CD8-positive, alpha-beta memory T cell (primary cell): ENCODE measurements around the gene RIN3. TPM values are rescaled to one million over a fixed set of nuclear protein-coding genes. Genes with fewer than 3 reads are reported as not detected.

Source experiments
- CTCF ChIA-PET: fragments of 350-600 bp; sonication (Branson Sonifier 250); formaldehyde crosslinking; loops from one replicate; lab custom pipeline; 2021; ENCODE audit warnings: antibody characterized with exemption; lab: Charles Lee
- POLR2A ChIA-PET: fragments of 350-600 bp; sonication (Branson Sonifier 250); formaldehyde crosslinking; loops from one replicate; lab custom pipeline; 2021; ENCODE audit warnings: antibody characterized with exemption; lab: Charles Lee
- DNase-seq, 5 donors: peaks; one replicate each; pipeline versions ENCODE4 v3.0.0 to v3.0.0-alpha.2; 2020 to 2022; ENCODE audit warnings: mixed read lengths in 1 of 5
- H3K27ac ChIP-seq: one replicate; pipeline ENCODE4 v1.7.0; 2013; ENCODE audit warnings: low read depth, mild to moderate bottlenecking, low read length, moderate library complexity
- H3K27me3 ChIP-seq: 2 replicates; pipeline ENCODE4 v1.7.0; 2013; ENCODE audit warnings: low read length, mild to moderate bottlenecking; ENCODE audit not compliant: insufficient read depth, poor library complexity, severe bottlenecking
- H3K36me3 ChIP-seq: 2 replicates; pipeline ENCODE4 v1.7.0; 2013; ENCODE audit warnings: mild to moderate bottlenecking, low read length, moderate library complexity; ENCODE audit not compliant: insufficient read depth
- H3K4me1 ChIP-seq: 2 replicates; pipeline ENCODE4 v1.7.0; 2013; ENCODE audit warnings: mild to moderate bottlenecking, low read length, moderate library complexity; ENCODE audit not compliant: insufficient read depth
- H3K4me3 ChIP-seq: 2 replicates; pipeline ENCODE4 v1.7.0; 2013; ENCODE audit warnings: mild to moderate bottlenecking, low read length
- H3K9me3 ChIP-seq: 2 replicates; pipeline ENCODE4 v1.7.0; 2013; ENCODE audit warnings: mild to moderate bottlenecking, low read length
- H3K27ac Mint-ChIP-seq, 8 donors: one replicate each; pipeline ENCODE4 v1.8.0; 2020 to 2021; ENCODE audit warnings: mixed read lengths in 8 of 8, mild to moderate bottlenecking in 6 of 8, inconsistent platforms in 3 of 8, moderate library complexity in 3 of 8
- H3K27me3 Mint-ChIP-seq, 2 donors: one replicate each; pipeline ENCODE4 v1.8.0; 2020 to 2021; ENCODE audit warnings: mixed read lengths in 2 of 2, mild to moderate bottlenecking in 1 of 2, moderate library complexity in 1 of 2
- H3K36me3 Mint-ChIP-seq, 3 donors: one replicate each; pipeline ENCODE4 v1.8.0; 2020 to 2021; ENCODE audit warnings: mixed read lengths in 3 of 3, inconsistent platforms in 1 of 3, mild to moderate bottlenecking in 1 of 3
- H3K4me1 Mint-ChIP-seq, 3 donors: one replicate each; pipeline ENCODE4 v1.8.0; 2020 to 2021; ENCODE audit warnings: mixed read lengths in 3 of 3, inconsistent platforms in 1 of 3, mild to moderate bottlenecking in 1 of 3
- H3K4me3 Mint-ChIP-seq, 7 donors: one replicate each; pipeline ENCODE4 v1.8.0; 2020 to 2021; ENCODE audit warnings: mixed read lengths in 7 of 7, mild to moderate bottlenecking in 6 of 7, moderate library complexity in 4 of 7, inconsistent platforms in 2 of 7
- H3K9me3 Mint-ChIP-seq, 5 donors: one replicate each; pipeline ENCODE4 v1.8.0; 2020 to 2022; ENCODE audit warnings: mixed read lengths in 5 of 5, mild to moderate bottlenecking in 3 of 5, moderate library complexity in 2 of 5, inconsistent platforms in 1 of 5
- polyA plus RNA-seq: library from polyadenylated mRNA; unstranded; fragments of 300-500 nt; fragmentation: Illumina TruSeq; gene quantifications from one replicate; pipeline ENCODE4 v1.2.3, GENCODE V29; 2021
- total RNA-seq, 2 experiments: library from RNA; stranded (reverse); gene quantifications; one replicate each; pipeline ENCODE4 v1.2.3, GENCODE V29; 2021

Gene RIN3
- total and polyA plus RNA-seq, 3 experiments from 2014 or later: 31.9 to 47.4 (median 46.0) TPM

GRCh38 chr14:92475451-92476187, 38.0 kb upstream of the RIN3 start:
- Mint-ChIP-seq H3K27me3 (peaks cover 0 to under 1% of the 10 kb centered on the region in 2 donors), H3K4me3 (no peak overlapping the region), H3K9me3 (peaks cover 0 to 8% (median 4%) of the 10 kb centered on the region in 5 donors), H3K4me1 (peaks cover 3 to 13% (median 7%) of the 10 kb centered on the region in 3 donors), H3K27ac (no peak overlapping the region), H3K36me3 (peaks cover 0 to 18% (median 0%) of the 10 kb centered on the region in 3 donors)
- CTCF ChIA-PET: no interaction called here
- no peaks in the 10 kb centered on the region for H3K9me3 ChIP-seq
- H3K27me3 ChIP-seq: no peaks in the 10 kb centered on the region
- H3K36me3 ChIP-seq: no peaks in the 10 kb centered on the region
- H3K27ac ChIP-seq: no peak overlapping the region
- no peak for DNase-seq
- POLR2A ChIA-PET: no interaction called here
- no peaks in the 10 kb centered on the region for H3K4me1 ChIP-seq
- no peak overlapping the region for H3K4me3 ChIP-seq

- peaks cover 0 to 1% (median 0%) of the 10 kb centered on the region in 3 donors for H3K4me1 Mint-ChIP-seq
- H3K36me3 ChIP-seq: no peaks in the 10 kb centered on the region
- H3K27ac Mint-ChIP-seq: no peak overlapping the region
- H3K4me3 ChIP-seq: no peak overlapping the region
- H3K36me3 Mint-ChIP-seq: peaks cover 0 to 23% (median 0%) of the 10 kb centered on the region in 3 donors
- POLR2A ChIA-PET: no interaction called here
- no peaks in the 10 kb centered on the region for H3K4me1 ChIP-seq
- H3K27ac ChIP-seq: no peak overlapping the region
- H3K9me3 ChIP-seq: no peaks in the 10 kb centered on the region
- peaks cover 0 to 7% of the 10 kb centered on the region in 2 donors for H3K27me3 Mint-ChIP-seq
- H3K27me3 ChIP-seq: no peaks in the 10 kb centered on the region
- H3K4me3 Mint-ChIP-seq: no peak overlapping the region
- CTCF ChIA-PET: no interaction called here
- peaks cover 0 to 8% (median 5%) of the 10 kb centered on the region in 5 donors for H3K9me3 Mint-ChIP-seq
- no peak for DNase-seq
These were observed 32.7 kb upstream of the RIN3 start for GRCh38 chr14:92480856-92481255.

- H3K36me3 ChIP-seq: no peaks in the 10 kb centered on the region
- H3K27me3 Mint-ChIP-seq: peaks cover 0 to 7% of the 10 kb centered on the region in 2 donors
- H3K36me3 Mint-ChIP-seq: peaks cover 0 to 23% (median 0%) of the 10 kb centered on the region in 3 donors
- H3K9me3 Mint-ChIP-seq: peaks cover 0 to 8% (median 5%) of the 10 kb centered on the region in 5 donors
- no peak overlapping the region for H3K4me3 ChIP-seq
- DNase-seq: no peak
- H3K4me1 Mint-ChIP-seq: peaks cover 0 to 3% (median 0%) of the 10 kb centered on the region in 3 donors
- CTCF ChIA-PET: no interaction called here
- H3K27ac Mint-ChIP-seq: no peak overlapping the region
- no peaks in the 10 kb centered on the region for H3K9me3 ChIP-seq
- POLR2A ChIA-PET: no interaction called here
- H3K4me1 ChIP-seq: no peaks in the 10 kb centered on the region
- H3K4me3 Mint-ChIP-seq: no peak overlapping the region
- no peak overlapping the region for H3K27ac ChIP-seq
- H3K27me3 ChIP-seq: no peaks in the 10 kb centered on the region
These were observed 32.2 kb upstream of the RIN3 start for GRCh38 chr14:92481386-92481785.

DNA sequence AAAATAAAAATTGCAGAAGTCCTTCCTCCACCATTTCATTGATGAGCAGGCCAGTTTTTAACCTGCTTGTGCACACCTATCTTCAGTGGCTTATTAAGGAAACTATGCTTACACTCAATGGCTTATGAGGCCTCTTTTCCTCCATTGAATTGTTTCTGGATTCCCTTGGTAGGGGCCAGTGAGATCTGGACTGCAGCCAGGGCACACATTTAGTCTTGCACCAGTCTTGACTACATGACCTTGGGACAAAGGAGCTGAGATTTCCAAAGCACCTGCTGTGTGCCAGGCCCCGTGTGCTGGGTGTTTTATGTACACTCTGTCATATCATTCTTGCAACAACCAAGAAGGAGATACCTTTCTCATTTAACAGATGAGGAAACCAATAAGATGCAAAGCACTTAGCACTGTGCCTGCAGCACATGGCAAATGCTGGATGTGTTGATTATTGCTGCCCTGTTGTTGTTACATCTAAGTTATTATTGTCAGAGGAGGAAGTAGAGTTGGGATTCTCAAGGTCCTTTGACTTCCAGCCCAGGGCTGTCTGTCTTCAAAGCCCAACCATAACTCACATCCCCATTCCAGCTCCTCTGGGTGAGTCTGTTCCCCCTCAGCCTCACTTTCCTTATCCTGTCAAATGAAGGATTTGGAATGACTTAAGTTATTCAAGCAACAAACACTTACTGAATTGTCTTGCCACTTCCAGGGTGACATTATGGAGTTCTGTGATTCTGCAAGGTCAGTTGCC, 31.6 kb upstream of the RIN3 start:
- Histone ChIP-seq H3K4me1 (no peaks in the 10 kb centered on the region), H3K36me3 (no peaks in the 10 kb centered on the region), H3K4me3 (no peak overlapping the region), H3K27ac (no peak overlapping the region), H3K27me3 (no peaks in the 10 kb centered on the region), H3K9me3 (no peaks in the 10 kb centered on the region)
- peaks cover 0 to 23% (median 0%) of the 10 kb centered on the region in 3 donors for H3K36me3 Mint-ChIP-seq
- H3K9me3 Mint-ChIP-seq: peaks cover 0 to 8% (median 5%) of the 10 kb centered on the region in 5 donors
- H3K4me3 Mint-ChIP-seq: no peak overlapping the region
- H3K27ac Mint-ChIP-seq: no peak overlapping the region
- H3K4me1 Mint-ChIP-seq: peaks cover 0 to 3% (median 0%) of the 10 kb centered on the region in 3 donors
- ChIA-PET POLR2A (no interaction called here), CTCF (no interaction called here)
- peaks cover 0 to 7% of the 10 kb centered on the region in 2 donors for H3K27me3 Mint-ChIP-seq
- no peak for DNase-seq

- H3K4me1 ChIP-seq: no peaks in the 10 kb centered on the region
- H3K27me3 Mint-ChIP-seq: peaks cover 1 to 10% of the 10 kb centered on the region in 2 donors
- CTCF ChIA-PET: no interaction called here
These were observed 30.8 kb upstream of the RIN3 start for GRCh38 chr14:92482621-92483319.

DNA sequence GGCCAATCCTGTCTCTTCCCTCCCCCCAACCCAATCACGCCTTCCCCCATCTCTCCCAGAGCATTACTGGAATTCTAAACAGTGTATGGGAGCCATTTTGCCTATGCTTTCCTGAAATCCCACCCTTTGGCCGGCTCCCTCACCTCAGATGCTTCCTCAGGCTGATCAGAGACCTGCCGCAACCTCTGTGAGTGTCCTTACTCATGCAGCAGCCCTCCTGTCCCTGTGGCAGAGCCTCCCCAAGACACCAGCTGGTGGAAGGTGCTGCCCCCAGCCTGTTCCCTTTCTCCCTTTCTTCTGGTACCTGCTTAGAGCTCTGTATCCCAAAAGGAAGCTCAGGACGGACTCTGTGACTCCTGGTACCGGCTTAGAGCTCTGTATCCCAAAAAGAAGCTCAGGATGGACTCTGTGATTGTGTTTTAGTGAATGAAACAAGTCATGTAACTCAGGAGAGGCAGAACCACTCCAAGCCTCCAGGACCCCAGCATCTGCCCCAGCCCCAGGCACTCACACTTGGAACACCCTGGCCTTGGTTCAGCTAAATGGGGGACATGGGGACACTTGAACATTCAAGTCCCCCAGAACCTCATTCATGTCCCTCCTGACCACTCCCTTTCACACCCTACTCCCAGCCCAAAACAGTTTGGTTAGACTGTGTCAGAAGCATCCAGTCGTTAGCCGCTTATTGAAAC, 29.3 kb upstream of the RIN3 start:
- CTCF ChIA-PET: no interaction called here
- peaks cover 5 to 13% of the 10 kb centered on the region in 2 donors for H3K27me3 Mint-ChIP-seq

More at GRCh38 chr14:92482621-92483319, 30.8 kb upstream of the RIN3 start:
- Mint-ChIP-seq H3K4me3 (no peak overlapping the region), H3K27ac (no peak overlapping the region), H3K9me3 (peaks cover 0 to 8% (median 5%) of the 10 kb centered on the region in 5 donors), H3K36me3 (peaks cover 0 to 23% (median 0%) of the 10 kb centered on the region in 3 donors), H3K4me1 (peaks cover 0 to 6% (median 0%) of the 10 kb centered on the region in 3 donors)
- H3K9me3 ChIP-seq: no peaks in the 10 kb centered on the region
- no peak for DNase-seq
- no peaks in the 10 kb centered on the region for H3K36me3 ChIP-seq
- H3K4me3 ChIP-seq: no peak overlapping the region
- H3K27me3 ChIP-seq: no peaks in the 10 kb centered on the region
- POLR2A ChIA-PET: no interaction called here
- H3K27ac ChIP-seq: no peak overlapping the region

DNA sequence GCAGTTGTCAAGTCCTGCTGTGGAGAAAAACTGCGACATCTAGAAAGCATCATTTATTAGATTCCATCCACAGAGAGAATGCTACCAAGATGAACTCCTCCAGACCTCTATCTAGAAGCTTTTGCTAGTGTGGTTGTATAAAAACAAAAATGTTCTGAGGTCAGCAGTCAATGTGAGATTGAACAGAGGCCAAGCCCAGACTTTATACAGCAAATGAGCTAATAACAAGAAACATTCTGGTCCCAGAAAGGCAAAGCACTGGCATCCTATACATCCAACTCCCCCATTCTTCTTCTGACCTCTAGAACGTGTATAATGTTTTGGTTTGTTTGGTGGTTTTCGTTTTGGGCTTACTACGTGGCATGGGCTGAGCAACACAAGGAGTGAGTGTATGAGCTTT, 26.7 kb upstream of the RIN3 start:
- Histone ChIP-seq H3K4me1 (no peaks in the 10 kb centered on the region), H3K4me3 (no peak overlapping the region), H3K9me3 (no peaks in the 10 kb centered on the region), H3K27ac (no peak overlapping the region), H3K36me3 (no peaks in the 10 kb centered on the region), H3K27me3 (no peaks in the 10 kb centered on the region)
- Mint-ChIP-seq H3K36me3 (no peaks in the 10 kb centered on the region), H3K9me3 (no peaks in the 10 kb centered on the region), H3K27ac (peak overlapping the region in 1 of 8 donors; percentile 9), H3K4me1 (peaks cover 0 to 6% (median 0%) of the 10 kb centered on the region in 3 donors), H3K27me3 (peaks cover 5 to 10% of the 10 kb centered on the region in 2 donors), H3K4me3 (no peak overlapping the region)
- CTCF ChIA-PET: interaction anchor here (0.9 kb wide), 1 partner anchor 40 kb away, joined by 4 read pairs; no protein-coding TSS in a partner anchor
- POLR2A ChIA-PET: no interaction called here
- no peak for DNase-seq

More for the DNA sequence above, 29.3 kb upstream of the RIN3 start:
- Histone ChIP-seq H3K36me3 (no peaks in the 10 kb centered on the region), H3K27me3 (no peaks in the 10 kb centered on the region), H3K4me3 (no peak overlapping the region), H3K9me3 (no peaks in the 10 kb centered on the region), H3K4me1 (no peaks in the 10 kb centered on the region), H3K27ac (no peak overlapping the region)
- Mint-ChIP-seq H3K27ac (no peak overlapping the region), H3K9me3 (peaks cover 0 to 6% (median 1%) of the 10 kb centered on the region in 5 donors), H3K4me3 (no peak overlapping the region), H3K36me3 (peaks cover 0 to 14% (median 0%) of the 10 kb centered on the region in 3 donors), H3K4me1 (peaks cover 0 to 6% (median 0%) of the 10 kb centered on the region in 3 donors)
- POLR2A ChIA-PET: no interaction called here
- no peak for DNase-seq
